ELF-1 (cell line): ENCODE results near the gene HLCS.
A peak's percentile ranks its signal among the peaks of the same experiment; 100 is the strongest.
"Not testable (repeated sequence)": the region's sequence is repeated elsewhere in the genome, so short reads cannot be mapped to it uniquely, and the experiment has no call there.

Source experiments
- DNase-seq: peaks from one replicate; pipeline ENCODE4 v3.0.0-alpha.2; 2016; ENCODE audit warnings: low read depth, low spot score

Gene HLCS

GRCh38 chr21:36850372-36850771 is 116.1 kb downstream of the HLCS start:
- no peak for DNase-seq

DNA sequence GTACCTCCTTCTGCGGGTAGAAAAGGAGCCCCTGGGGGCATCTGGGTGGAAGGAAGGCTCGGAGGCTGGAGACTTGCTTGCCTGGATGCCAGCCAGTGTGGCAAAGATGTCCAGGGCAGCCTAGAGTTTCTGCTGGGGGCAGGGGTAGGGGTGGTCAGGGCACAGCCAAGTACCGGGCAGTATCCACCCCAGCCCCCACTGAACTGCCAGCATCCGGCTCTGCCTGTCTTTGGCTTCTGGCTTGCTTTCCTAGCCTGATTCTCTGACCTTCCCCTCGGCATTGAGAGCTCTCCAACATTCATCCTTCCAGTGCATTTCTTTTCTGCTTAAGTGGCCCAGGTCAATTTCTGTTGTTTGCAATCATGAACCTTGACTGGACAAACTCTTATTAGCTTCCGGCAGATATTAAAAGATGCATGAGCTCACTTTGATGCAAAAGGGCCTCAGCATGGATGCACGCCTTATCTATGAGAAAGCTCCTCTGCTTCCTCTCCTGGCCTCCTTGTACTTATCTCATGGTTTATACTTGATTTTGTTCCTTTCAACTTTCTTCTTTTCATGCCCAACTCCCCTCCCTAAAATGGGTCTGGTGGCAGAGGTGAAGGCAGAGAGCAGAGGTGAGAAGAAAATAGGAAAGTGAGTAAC is 116.9 kb downstream of the HLCS start:
- DNase-seq, result no peak

- DNase-seq, result no peak
Measured at GRCh38 chr21:36848730-36849274, 117.7 kb downstream of the HLCS start.

DNA sequence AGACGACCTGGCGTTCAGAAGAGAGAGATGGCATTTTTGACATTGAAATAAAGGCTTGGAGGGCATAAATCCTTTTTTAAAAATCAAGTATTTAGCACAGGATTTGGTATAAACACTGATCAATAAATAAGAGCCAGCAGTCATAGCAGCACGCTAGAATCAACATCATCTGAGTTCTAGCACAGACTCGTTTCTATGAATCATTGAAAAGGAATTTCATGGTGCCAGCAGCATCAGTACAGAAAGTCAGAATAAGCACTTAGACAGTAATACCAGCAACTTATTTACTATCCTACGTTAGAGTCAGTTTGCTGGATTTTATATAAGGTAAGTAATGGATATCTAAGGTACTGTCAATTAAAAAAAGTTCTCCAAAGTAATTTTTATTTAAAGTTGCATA is 119.3 kb downstream of the HLCS start:
- DNase-seq, result no peak

DNA sequence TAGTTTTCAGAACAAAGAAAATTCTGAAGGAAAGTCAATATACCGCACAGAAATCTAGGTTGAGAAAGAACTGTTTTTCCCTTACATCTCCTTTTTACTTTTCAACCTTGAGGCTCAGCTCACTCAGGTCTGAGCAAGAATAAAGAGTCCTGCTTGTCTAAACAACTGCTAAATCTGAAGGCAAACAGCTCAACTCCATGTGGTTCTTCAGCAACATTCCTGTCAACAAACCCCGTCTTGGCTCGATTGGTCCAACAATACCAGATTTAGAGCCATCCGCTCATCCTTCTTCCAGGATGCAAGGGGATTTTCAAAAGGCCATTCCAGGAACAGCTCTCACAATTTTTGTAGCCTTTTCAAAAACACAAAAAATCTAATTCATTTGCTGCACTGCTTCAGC is 119.8 kb downstream of the HLCS start:
- no peak for DNase-seq

DNA sequence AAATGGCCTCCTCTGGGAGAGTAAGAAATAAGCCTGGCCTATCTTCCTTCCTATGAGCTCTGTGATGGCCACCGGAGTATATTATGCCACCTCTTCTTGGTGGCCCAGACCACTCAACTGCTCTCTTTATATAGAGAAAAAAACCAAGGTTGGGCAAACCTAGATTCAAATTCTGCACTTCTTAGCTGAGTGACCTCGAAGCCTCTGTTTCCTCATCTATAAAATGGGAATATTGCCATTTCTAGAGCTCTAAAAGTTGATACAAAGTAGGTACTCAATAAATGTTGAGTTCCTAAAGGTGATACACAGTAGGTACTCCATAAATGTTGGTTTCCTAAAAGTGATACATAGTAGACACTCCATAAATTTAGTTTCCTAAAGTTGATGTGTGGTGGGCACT is 120.7 kb downstream of the HLCS start:
- DNase-seq, result no peak

- no peak for DNase-seq
Measured at GRCh38 chr21:36845070-36845469, 121.4 kb downstream of the HLCS start.

- no peak for DNase-seq
Measured at GRCh38 chr21:36841866-36842265, 124.6 kb downstream of the HLCS start.

- no peak for DNase-seq
Measured at GRCh38 chr21:36839735-36840134, 126.7 kb downstream of the HLCS start.

- no peak for DNase-seq
Measured at GRCh38 chr21:36839123-36839522, 127.3 kb downstream of the HLCS start.

DNA sequence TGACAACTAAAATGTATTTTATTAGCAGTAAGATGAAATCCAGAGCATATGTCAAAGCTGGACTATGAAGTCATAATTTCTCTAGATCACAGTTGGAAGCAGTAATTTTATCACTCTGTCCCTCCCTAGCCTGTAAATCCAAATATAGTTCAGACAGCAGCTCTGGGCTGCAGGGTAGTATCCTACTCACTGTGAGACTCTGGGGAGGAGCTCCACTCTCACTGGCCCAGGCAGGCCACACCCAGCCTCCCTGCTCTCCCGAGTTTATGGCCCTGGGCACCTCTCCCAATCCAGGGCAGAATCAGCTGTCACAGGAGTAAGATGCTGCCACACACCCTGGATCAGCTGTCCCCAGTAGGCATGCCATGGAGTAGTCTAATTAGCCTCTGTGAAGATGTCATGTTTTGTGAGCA is 131.1 kb downstream of the HLCS start:
- no peak for DNase-seq

- DNase-seq, result no peak
Measured at GRCh38 chr21:36834192-36834591, 132.3 kb downstream of the HLCS start.

- DNase-seq, result peak; percentile 20
Measured at GRCh38 chr21:36830100-36830499, 136.4 kb downstream of the HLCS start.

GRCh38 chr21:36828891-36829515 is 137.5 kb downstream of the HLCS start:
- no peak for DNase-seq

GRCh38 chr21:36828208-36828607 is 138.3 kb downstream of the HLCS start:
- DNase-seq, result no peak

DNA sequence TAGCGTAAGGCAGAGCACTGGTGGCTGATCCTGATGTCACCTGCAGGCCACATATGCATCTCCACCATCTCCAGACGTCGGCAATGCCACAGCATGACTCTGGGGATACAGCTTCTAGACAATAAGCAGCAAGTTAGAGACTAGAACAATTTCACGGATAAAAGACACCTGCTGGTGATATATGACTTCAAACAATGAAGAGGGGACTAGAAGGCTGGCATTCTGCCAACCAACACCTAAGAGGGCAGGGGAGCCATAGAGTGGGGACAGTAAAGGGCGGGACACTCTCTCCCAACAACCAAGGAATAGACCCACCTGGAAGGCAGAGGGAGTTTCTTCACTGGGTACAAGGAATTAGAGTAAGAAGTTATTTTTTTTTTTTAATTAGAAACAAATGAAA is 140.8 kb downstream of the HLCS start:
- no peak for DNase-seq

GRCh38 chr21:36821032-36821299 is 145.5 kb downstream of the HLCS start:
- no peak for DNase-seq

DNA sequence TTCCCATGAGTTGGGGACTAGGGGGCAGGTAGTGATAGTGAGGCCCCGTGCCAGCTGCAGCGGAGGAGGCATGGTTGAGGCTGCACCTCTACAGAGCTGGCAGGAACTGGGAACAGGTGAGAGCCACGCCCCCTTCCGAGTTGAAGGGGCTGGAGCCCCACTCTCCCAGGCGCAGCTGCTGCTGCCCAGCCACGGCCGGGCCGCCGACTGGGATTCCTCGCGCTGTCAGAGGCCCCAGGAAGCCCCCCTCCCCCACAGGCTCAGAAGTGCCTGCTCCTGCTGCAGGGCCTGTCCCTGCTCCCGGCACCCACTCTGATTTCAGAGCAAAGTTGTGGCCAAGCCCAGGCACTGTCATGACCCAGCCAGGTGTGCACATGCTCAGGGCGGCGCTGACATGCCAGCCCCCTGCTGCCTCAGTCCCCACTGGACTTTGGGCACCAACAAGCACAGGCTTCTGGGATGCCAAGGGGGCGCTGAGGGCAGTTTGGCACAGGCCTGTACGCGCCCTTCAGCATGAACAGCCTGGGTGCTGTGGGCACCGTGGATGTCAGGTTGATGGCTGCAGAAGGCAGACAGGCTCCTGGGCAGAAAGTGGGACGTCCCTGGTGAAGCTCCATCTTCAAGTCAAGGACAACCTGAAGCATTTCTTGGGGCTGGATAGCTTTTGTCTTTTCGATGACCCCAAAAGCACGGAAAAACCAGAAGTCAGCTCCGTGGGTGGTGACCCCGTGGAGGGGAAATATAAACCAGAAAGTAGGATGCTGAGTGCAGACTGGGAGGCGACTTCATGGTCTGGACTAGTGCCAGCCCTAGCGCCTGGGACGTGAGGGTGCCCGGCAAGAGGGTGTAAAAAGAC is 146.1 kb downstream of the HLCS start:
- DNase-seq, result peak; percentile 75

DNA sequence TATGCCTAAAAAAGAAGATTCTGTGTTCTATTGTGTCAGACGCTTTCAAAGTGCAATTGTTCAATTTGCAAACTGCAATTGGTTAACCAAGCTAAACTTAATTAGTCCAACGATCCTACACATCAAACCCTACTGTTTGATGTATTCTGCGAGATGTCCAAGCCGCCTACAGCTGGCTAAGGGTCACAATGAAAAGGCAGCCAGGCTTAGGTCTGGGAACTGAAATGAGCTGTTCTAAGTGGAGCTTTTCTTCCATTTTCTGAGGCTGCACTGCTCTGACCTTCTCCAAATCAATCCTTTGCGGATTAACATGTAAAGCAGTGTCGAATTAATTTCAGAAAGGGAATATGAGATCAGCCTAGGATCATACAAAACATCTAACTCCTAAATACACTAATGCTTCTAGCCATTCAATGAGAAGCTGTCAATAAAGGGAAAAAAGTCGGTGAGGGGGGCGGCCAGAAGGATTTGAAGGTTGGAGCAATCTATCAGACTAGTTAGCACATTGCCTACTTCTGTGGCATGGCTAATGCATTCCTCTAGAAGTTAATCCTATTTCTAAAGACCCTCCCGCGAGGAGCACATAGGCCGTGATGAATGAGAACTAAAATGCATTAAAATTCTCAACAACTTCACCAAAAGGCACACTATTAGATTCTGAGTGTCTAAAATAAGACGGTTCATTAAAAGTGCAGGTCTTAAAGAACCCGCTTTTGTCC is 148.6 kb downstream of the HLCS start:
- DNase-seq, result no peak

DNA sequence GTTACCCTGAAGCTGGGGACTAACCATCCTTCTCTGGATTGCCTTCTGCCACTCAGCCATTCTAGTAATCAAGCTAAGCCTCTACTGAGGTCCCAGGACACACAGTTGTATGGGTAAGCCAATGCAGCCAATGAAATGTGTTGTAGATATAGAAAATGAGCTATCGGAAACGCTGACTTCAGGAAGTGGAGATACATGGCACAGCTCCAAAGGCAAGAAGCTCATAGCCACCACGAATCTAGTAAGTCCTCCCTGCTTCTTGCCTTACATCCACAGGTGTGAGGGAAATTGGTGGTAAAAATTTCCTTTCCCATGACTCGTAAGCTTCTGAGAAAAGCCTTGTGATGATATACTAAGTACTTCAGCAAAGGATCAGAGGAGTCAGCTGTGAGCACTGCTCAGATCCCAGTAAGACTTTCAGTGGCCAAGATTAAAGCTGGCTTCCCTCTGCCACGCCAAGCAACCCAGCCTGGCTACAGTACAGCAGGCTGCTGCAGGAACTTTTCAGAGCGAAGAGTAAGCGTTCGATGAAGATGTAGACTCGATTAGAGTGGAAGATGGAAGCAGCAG is 149.8 kb downstream of the HLCS start:
- DNase-seq, result no peak

GRCh38 chr21:36816026-36816425 is 150.4 kb downstream of the HLCS start:
- not testable (repeated sequence) for DNase-seq

GRCh38 chr21:36815284-36815683 is 151.2 kb downstream of the HLCS start:
- DNase-seq, result no peak
